K562 (cell line): ENCODE results near the gene MOAP1. TPM values are rescaled to one million over a fixed set of nuclear protein-coding genes. Genes with fewer than 3 reads are reported as not detected.

Experiments used
- ATAC-seq: fragments of 200-7000 bp; cut with Tn5 transposase; 3 replicates; pipeline ENCODE4 v1.9.1; 2020; ENCODE audit warnings: moderate library complexity
- BruUV-seq: library from RNA; stranded (reverse); fragments of 400-500 nt; replicated peaks from 2 replicates; lab custom pipeline; 2021; lab: Mats Ljungman, UMichigan
- CTCF ChIA-PET: fragments of 300-600 bp; formaldehyde crosslinking; extraction: SDS; loops from one replicate; lab custom pipeline; 2021; ENCODE audit warnings: low intra/inter-chr PET ratio; lab: Yijun Ruan, JAX
- POLR2A ChIA-PET: fragments of 300-600, 350-650 bp; sonication (Branson Sonifier 250); formaldehyde crosslinking; extraction: SDS; loops from one replicate; lab custom pipeline; 2021; ENCODE audit warnings: antibody characterized with exemption, inconsistent platforms; lab: Yijun Ruan, JAX
- DNase-seq, 4 experiments: peaks; one replicate each; pipeline versions ENCODE4 v3.0.0 to v3.0.0-alpha.2; 2011 to 2018; ENCODE audit warnings: low spot score in 3 of 4, mixed read lengths in 3 of 4; ENCODE audit errors: extremely low read depth in 1 of 4
- FAIRE-seq: peaks from 2 replicates; lab custom pipeline; 2011; peaks lifted over from hg19 to GRCh38; lab: Jason Lieb, UNC
- H2AFZ ChIP-seq: 2 replicates; pipeline ENCODE4 v1.6.0; 2011; ENCODE audit warnings: low read depth, low read length, control low read depth, inconsistent platforms
- H3K27ac ChIP-seq: fragments of 200-600 bp; 3 replicates; pipeline ENCODE4 v1.8.0; 2011; ENCODE audit warnings: low read depth, mild to moderate bottlenecking, control low read depth, inconsistent platforms, low read length, moderate library complexity, mixed read lengths; ENCODE audit errors: extremely low read depth
- H3K27me3 ChIP-seq, 2 experiments: fragments of 300-600 bp in 1 of 2; 2 replicates in 1 of 2; 3 replicates in 1 of 2; pipeline versions ENCODE4 v1.6.0 to v1.8.0; 2011; ENCODE audit warnings: inconsistent platforms in 2 of 2, low read length in 2 of 2, mild to moderate bottlenecking in 1 of 2, mixed read lengths in 1 of 2, moderate library complexity in 1 of 2; ENCODE audit not compliant: control insufficient read depth in 2 of 2, insufficient read depth in 2 of 2
- H3K36me3 ChIP-seq: fragments of 300-600 bp; 3 replicates; pipeline ENCODE4 v1.8.0; 2011; ENCODE audit warnings: mild to moderate bottlenecking, low read length, inconsistent platforms; ENCODE audit not compliant: control insufficient read depth, insufficient read depth
- H3K4me1 ChIP-seq, 2 experiments: fragments of 200-600 bp in 1 of 2; replicated peaks in 1 of 2; 2 replicates in 1 of 2; 3 replicates in 1 of 2; pipeline versions ENCODE4 v1.5.1 to v1.8.0; 2011; ENCODE audit warnings: inconsistent platforms in 2 of 2, low read length in 2 of 2, mild to moderate bottlenecking in 1 of 2, mixed read lengths in 1 of 2, moderate library complexity in 1 of 2; ENCODE audit not compliant: control insufficient read depth in 2 of 2, insufficient read depth in 2 of 2
- H3K4me2 ChIP-seq: 2 replicates; pipeline ENCODE4 v1.6.1; 2011; ENCODE audit warnings: low read length, control low read depth, inconsistent platforms, mixed read lengths; ENCODE audit not compliant: insufficient read depth
- H3K4me3 ChIP-seq: fragments of 200-600 bp; sonication (generic), shearing (Covaris generic); 2 replicates; pipeline ENCODE4 v1.5.1; 2016; ENCODE audit warnings: control low read depth, inconsistent platforms
- H3K79me2 ChIP-seq: fragments of 200-600 bp; 3 replicates; pipeline ENCODE4 v1.8.0; 2011; ENCODE audit warnings: low read length, inconsistent platforms; ENCODE audit not compliant: control insufficient read depth, insufficient read depth
- H3K9ac ChIP-seq, 2 experiments: 2 replicates each; pipeline versions ENCODE4 v1.6.0 to v1.6.1; 2011; ENCODE audit warnings: low read depth in 2 of 2, low read length in 2 of 2, control low read depth in 1 of 2, inconsistent platforms in 1 of 2, mild to moderate bottlenecking in 1 of 2, mixed read lengths in 1 of 2; ENCODE audit not compliant: insufficient read depth in 1 of 2
- H3K9me1 ChIP-seq: one replicate; pipeline ENCODE4 v1.6.0; 2011; ENCODE audit warnings: inconsistent platforms, mild to moderate bottlenecking, low read length, moderate library complexity; ENCODE audit not compliant: control insufficient read depth, insufficient read depth
- H3K9me3 ChIP-seq: replicated peaks from 2 replicates; pipeline ENCODE4 v1.5.1; 2011; ENCODE audit warnings: low read depth, low read length, inconsistent platforms; ENCODE audit not compliant: control insufficient read depth, insufficient read depth
- H4K20me1 ChIP-seq: replicated peaks from 2 replicates; pipeline ENCODE4 v1.6.1; 2011; ENCODE audit warnings: low read length, inconsistent platforms, mixed read lengths; ENCODE audit not compliant: control insufficient read depth, insufficient read depth
- ATF7 ChIP-seq: fragments of 450-650 bp; IDR thresholded peaks from 2 replicates; pipeline ENCODE4 v1.7.1; 2014; ENCODE audit warnings: mild to moderate bottlenecking, moderate library complexity
- DACH1 ChIP-seq: fragments of 450-650 bp; IDR thresholded peaks from 2 replicates; pipeline ENCODE4 v1.6.1; 2018; ENCODE audit not compliant: partially characterized antibody
- KHSRP ChIP-seq: fragments of 450-650 bp; IDR thresholded peaks from 2 replicates; pipeline ENCODE4 v1.6.1; 2017
- TAL1 ChIP-seq: fragments of 450-650 bp; IDR thresholded peaks from 2 replicates; pipeline ENCODE4 v1.6.1; 2016; ENCODE audit warnings: mild to moderate bottlenecking
- ZNF696 ChIP-seq: fragments of 250-450 bp; sonication (Bioruptor Pico); conservative IDR thresholded peaks from 2 replicates; pipeline ENCODE4 v1.4.0; 2020; ENCODE audit warnings: mild to moderate bottlenecking, moderate library complexity
- WGBS: fragments of 100-300 bp; shearing (Covaris generic); methylation state at CpG from one replicate; pipeline ENCODE4 v1.1.6; 2016; ENCODE audit warnings: low coverage, mixed read lengths; ENCODE audit not compliant: insufficient coverage; ENCODE audit errors: missing lambda C conversion rate; 5-methylcytosine and 5-hydroxymethylcytosine counted together
- in situ Hi-C: fragments of 300-500 bp; cut with MboI; formaldehyde crosslinking; loops from 4 replicates; pipeline ENCODE4 v1.15.0; 2018; ENCODE audit warnings: inconsistent platforms, mixed read lengths
- intact Hi-C: fragments of 100-400 bp; cut with micrococcal nuclease; formaldehyde crosslinking; loops from 2 replicates; pipeline ENCODE4 v1.14.2; 2022
- polyA plus RNA-seq, 8 experiments: library from polyadenylated mRNA; depleted of rRNA in 4 of 8; stranded (reverse) in 5 of 8; unstranded in 3 of 8; fragments of >200 nt; fragmentation: Nextera tagmentation in 2 of 8; fragmentation: Illumina TruSeq in 1 of 8; extraction: Ambion mirVana in 2 of 8; extraction: Trizol in 1 of 8; gene quantifications; 2 replicates each; pipeline versions ENCODE4 v1.2.1 to v1.2.3, GENCODE V29; 2011 to 2014; ENCODE audit warnings: inconsistent platforms in 1 of 8, missing spikeins in 1 of 8
- total RNA-seq, 7 experiments: library from RNA; depleted of rRNA in 6 of 7; stranded (reverse); fragments of >200 nt in 6 of 7; fragmentation: Illumina TruSeq in 2 of 7; extraction: Trizol in 2 of 7; gene quantifications; 2 replicates each; pipeline versions ENCODE4 v1.2.1 to v1.2.3, GENCODE V29; 2011 to 2021; ENCODE audit warnings: low replicate concordance in 1 of 7
- TF ChIP-seq, protein P1 (sequence below): sonication (generic); formaldehyde crosslinking; IDR thresholded peaks from 2 replicates; pipeline ENCODE4 v1.8.0; 2023; ENCODE audit warnings: mild to moderate bottlenecking, missing genetic modification reagents
- TF ChIP-seq, protein P2 (sequence below): fragments of 250-450 bp; sonication (Bioruptor Pico); IDR thresholded peaks from 2 replicates; pipeline ENCODE4 v1.5.0; 2020; ENCODE audit warnings: mild to moderate bottlenecking

Gene MOAP1
- total and polyA plus RNA-seq, 9 of the 15 experiments (the other 6 are each of a cell fraction or from before 2014, with no cell fraction given) = 1.5 to 14.4 (median 6.0) TPM

DNA sequence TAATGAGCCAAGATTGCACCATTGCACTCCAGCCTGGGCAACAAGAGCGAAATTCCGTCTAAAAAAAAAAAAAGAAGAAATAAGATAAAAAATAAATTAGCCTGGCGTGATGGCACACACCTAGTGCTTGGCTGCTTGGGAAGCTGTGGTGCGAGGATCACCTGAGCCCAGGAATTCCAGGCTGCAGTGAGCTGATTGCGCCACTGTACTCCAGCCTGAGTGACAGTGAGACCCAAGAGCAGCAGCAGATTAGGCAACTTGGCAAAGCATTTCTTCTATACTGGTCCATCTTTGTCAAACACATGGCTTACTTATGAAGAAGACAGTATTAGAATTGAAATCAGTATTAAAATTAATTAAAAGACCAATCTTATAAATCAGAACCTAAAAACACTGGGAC lies 15.9 kb upstream of the MOAP1 start:
- ATAC-seq = no peak
- Histone ChIP-seq H3K27me3 (no peaks in the 10 kb centered on the region), H3K4me1 (peaks cover 0 to 7% of the 10 kb centered on the region in 2 experiments; a peak in 1 of 5 replicates), H3K4me3 (no peak overlapping the region), H3K9ac (no peak overlapping the region), H3K79me2 (peaks cover 23% of the 10 kb centered on the region), H2AFZ (no peak overlapping the region), H3K27ac (no peak overlapping the region), H3K36me3 (peaks cover 20% of the 10 kb centered on the region; the same call in 1 of the 3 replicates), H3K9me1 (no peaks in the 10 kb centered on the region), H3K4me2 (no peak overlapping the region), H4K20me1 (no peaks in the 10 kb centered on the region), H3K9me3 (no peaks in the 10 kb centered on the region)
- WGBS = 92% methylated on average over 2 of the region's 5 CpGs
- POLR2A ChIA-PET = no interaction called here
- in situ Hi-C loops (no loop called here), intact Hi-C loops (no loop called here)
- no peak for FAIRE-seq
- CTCF ChIA-PET = no interaction called here
- no peak for TF ChIP-seq KHSRP
- TF ChIP-seq, protein P1, sequence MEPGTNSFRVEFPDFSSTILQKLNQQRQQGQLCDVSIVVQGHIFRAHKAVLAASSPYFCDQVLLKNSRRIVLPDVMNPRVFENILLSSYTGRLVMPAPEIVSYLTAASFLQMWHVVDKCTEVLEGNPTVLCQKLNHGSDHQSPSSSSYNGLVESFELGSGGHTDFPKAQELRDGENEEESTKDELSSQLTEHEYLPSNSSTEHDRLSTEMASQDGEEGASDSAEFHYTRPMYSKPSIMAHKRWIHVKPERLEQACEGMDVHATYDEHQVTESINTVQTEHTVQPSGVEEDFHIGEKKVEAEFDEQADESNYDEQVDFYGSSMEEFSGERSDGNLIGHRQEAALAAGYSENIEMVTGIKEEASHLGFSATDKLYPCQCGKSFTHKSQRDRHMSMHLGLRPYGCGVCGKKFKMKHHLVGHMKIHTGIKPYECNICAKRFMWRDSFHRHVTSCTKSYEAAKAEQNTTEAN = no peak
- TF ChIP-seq ZNF696 (CRISPR knock-in tag) = no peak
- TF ChIP-seq, protein P2, sequence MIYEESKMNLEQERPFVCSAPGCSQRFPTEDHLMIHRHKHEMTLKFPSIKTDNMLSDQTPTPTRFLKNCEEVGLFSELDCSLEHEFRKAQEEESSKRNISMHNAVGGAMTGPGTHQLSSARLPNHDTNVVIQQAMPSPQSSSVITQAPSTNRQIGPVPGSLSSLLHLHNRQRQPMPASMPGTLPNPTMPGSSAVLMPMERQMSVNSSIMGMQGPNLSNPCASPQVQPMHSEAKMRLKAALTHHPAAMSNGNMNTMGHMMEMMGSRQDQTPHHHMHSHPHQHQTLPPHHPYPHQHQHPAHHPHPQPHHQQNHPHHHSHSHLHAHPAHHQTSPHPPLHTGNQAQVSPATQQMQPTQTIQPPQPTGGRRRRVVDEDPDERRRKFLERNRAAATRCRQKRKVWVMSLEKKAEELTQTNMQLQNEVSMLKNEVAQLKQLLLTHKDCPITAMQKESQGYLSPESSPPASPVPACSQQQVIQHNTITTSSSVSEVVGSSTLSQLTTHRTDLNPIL (CRISPR knock-in tag) = no peak
- no peak for TF ChIP-seq DACH1
- no peak for TF ChIP-seq TAL1
- TF ChIP-seq ATF7 = no peak
- no TSS peak for BruUV-seq
- no peak for DNase-seq
